H1 (cell line): ENCODE measurements around the gene HTR6. TPM values are rescaled to one million over a fixed set of nuclear protein-coding genes. Genes with fewer than 3 reads are reported as not detected.

ENCODE experiments used
- ASH2L ChIP-seq: fragments of 200-600, 300-600 bp; sonication (generic); IDR thresholded peaks from one replicate; pipeline ENCODE4 v1.7.1; 2017; ENCODE audit warnings: low read length
- CHD2 ChIP-seq: IDR thresholded peaks from 2 replicates; pipeline ENCODE4 v1.6.1; 2012; ENCODE audit warnings: low read length, improper control_type of control experiment
- CHD7 ChIP-seq: fragments of 300-600 bp; sonication (generic); IDR thresholded peaks from 2 replicates; pipeline ENCODE4 v1.7.1; 2012; ENCODE audit warnings: low read length, moderate library complexity, mild to moderate bottlenecking, inconsistent platforms; ENCODE audit not compliant: insufficient replicate concordance
- FOSL1 ChIP-seq: IDR thresholded peaks from 2 replicates; pipeline ENCODE4 v1.6.1; 2011; ENCODE audit warnings: mild to moderate bottlenecking, low read depth, low read length, moderate library complexity; ENCODE audit not compliant: insufficient read depth
- HDAC2 ChIP-seq, 2 experiments: fragments of 300-600 bp in 1 of 2; sonication (generic) in 1 of 2; IDR thresholded peaks; 2 replicates each; pipeline ENCODE4 v1.6.1; 2011 to 2012; ENCODE audit warnings: low read depth in 2 of 2, low read length in 2 of 2, mild to moderate bottlenecking in 2 of 2, moderate library complexity in 2 of 2, borderline replicate concordance in 1 of 2, inconsistent platforms in 1 of 2
- KDM4A ChIP-seq: IDR thresholded peaks from one replicate; pipeline ENCODE4 v1.7.1; 2012; ENCODE audit warnings: low read depth, mild to moderate bottlenecking, moderate library complexity, low read length, inconsistent platforms; ENCODE audit not compliant: severe bottlenecking
- RAD21 ChIP-seq, 2 experiments: IDR thresholded peaks in 1 of 2; conservative IDR thresholded peaks in 1 of 2; 2 replicates each; pipeline ENCODE4 v1.6.1; 2011; ENCODE audit warnings: low read depth in 2 of 2, low read length in 2 of 2, improper control_type of control experiment in 1 of 2, inconsistent platforms in 1 of 2, mild to moderate bottlenecking in 1 of 2, moderate library complexity in 1 of 2
- TBP ChIP-seq: IDR thresholded peaks from 2 replicates; pipeline ENCODE4 v1.6.1; 2011; ENCODE audit warnings: low read depth, low read length, improper control_type of control experiment
- TCF12 ChIP-seq: IDR thresholded peaks from 2 replicates; pipeline ENCODE4 v1.6.1; 2011; ENCODE audit warnings: low read depth, mild to moderate bottlenecking, low read length
- TEAD4 ChIP-seq: IDR thresholded peaks from 2 replicates; pipeline ENCODE4 v1.6.1; 2012; ENCODE audit warnings: low read depth, low read length, inconsistent platforms, mixed read lengths
- YY1 ChIP-seq: IDR thresholded peaks from 2 replicates; pipeline ENCODE4 v1.6.1; 2011; ENCODE audit warnings: low read depth, mild to moderate bottlenecking, low read length
- polyA plus RNA-seq, 7 experiments: library from polyadenylated mRNA; depleted of rRNA in 3 of 7; stranded (reverse) in 5 of 7; unstranded in 2 of 7; fragments of >200 nt in 5 of 7; fragments of 200-250 nt in 2 of 7; gene quantifications; 1 replicate in 5 of 7; 2 replicates in 1 of 7; 4 replicates in 1 of 7; pipeline versions ENCODE4 v1.2.1 to v1.2.3, GENCODE V29; 2011 to 2013; ENCODE audit warnings: missing spikeins in 2 of 7, mixed read lengths in 2 of 7
- total RNA-seq: library from RNA; stranded (reverse); fragmentation: NEBNext Ultra II Directional; extraction: Animal tissue kit (Norgen Biotek cat#: 25700); gene quantifications from 2 replicates; pipeline ENCODE4 v1.2.1, GENCODE V29; 2021

HTR6 gene
- total and polyA plus RNA-seq, 2 of the 8 experiments (the other 6 are each of a cell fraction or from before 2014, with no cell fraction given) = 0.76 to 0.95 TPM

GRCh38 chr1:19689085-19689757, 24.5 kb downstream of the HTR6 start (continued):
- TF ChIP-seq CHD7 (no peak), RAD21 (IDR thresholded peaks at IDR 0.05 in 1 of 2, conservative IDR thresholded peaks at IDR 0.05 in 1 of 2; ENCODE audit: low read depth in 2 of 2, low read length in 2 of 2) (no peak), TCF12 (no peak), TBP (no peak), HDAC2 (IDR thresholded peaks at IDR 0.05; ENCODE audit: borderline replicate concordance in 1 of 2, low read depth in 2 of 2, low read length in 2 of 2) (peak in 1 of 2 experiments; percentile 75; a peak in 1 of 4 replicates), KDM4A (no peak), YY1 (no peak), TEAD4 (no peak), ASH2L (peak; percentile 42), FOSL1 (no peak), CHD2 (no peak)
